Neural progenitor cell (in vitro differentiated cells): Measurements from ENCODE around the gene CAPZB.

Source experiments
- EZH2 ChIP-seq: fragments of 200-600 bp; sonication (generic); IDR thresholded peaks from 2 replicates; pipeline ENCODE4 v1.6.1; 2017; ENCODE audit warnings: antibody characterized with exemption, mild to moderate bottlenecking, moderate library complexity
- TF ChIP-seq, protein P1 (sequence below): fragments of 200-600 bp; sonication (generic); IDR thresholded peaks from 2 replicates; pipeline ENCODE4 v1.5.1; 2017; ENCODE audit warnings: antibody characterized with exemption, mild to moderate bottlenecking

DNA sequence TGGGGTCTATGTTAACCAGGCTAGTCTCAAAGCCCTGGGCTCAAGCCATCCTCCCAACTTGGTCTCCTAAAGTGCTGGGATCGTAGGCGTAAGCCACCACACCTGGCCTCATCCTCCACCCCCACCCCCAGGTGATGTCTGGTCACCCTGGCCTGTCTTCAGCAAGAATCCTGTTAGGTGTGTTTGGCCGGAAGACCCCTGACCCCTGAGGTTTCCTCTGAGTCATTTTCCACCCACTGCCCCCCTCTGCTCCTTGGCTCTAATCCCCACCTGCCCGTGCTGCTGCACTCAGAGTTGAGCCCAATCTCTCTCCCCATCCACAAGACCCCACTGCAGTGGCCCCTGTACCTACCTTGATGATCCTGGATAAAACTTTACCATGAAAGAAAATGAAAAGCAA lies 148.1 kb downstream of the CAPZB start:
- TF ChIP-seq, protein P1, sequence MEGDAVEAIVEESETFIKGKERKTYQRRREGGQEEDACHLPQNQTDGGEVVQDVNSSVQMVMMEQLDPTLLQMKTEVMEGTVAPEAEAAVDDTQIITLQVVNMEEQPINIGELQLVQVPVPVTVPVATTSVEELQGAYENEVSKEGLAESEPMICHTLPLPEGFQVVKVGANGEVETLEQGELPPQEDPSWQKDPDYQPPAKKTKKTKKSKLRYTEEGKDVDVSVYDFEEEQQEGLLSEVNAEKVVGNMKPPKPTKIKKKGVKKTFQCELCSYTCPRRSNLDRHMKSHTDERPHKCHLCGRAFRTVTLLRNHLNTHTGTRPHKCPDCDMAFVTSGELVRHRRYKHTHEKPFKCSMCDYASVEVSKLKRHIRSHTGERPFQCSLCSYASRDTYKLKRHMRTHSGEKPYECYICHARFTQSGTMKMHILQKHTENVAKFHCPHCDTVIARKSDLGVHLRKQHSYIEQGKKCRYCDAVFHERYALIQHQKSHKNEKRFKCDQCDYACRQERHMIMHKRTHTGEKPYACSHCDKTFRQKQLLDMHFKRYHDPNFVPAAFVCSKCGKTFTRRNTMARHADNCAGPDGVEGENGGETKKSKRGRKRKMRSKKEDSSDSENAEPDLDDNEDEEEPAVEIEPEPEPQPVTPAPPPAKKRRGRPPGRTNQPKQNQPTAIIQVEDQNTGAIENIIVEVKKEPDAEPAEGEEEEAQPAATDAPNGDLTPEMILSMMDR = no peak
- TF ChIP-seq EZH2 = no peak
